HG02981 (cell line): ENCODE measurements around the gene GFI1B.

ENCODE experiments used
- ATAC-seq: cut with Tn5 transposase; IDR thresholded peaks from one replicate; pipeline ENCODE4 v1.9.1; 2021; ENCODE audit warnings: mild to moderate bottlenecking, moderate library complexity; ENCODE audit not compliant: unreplicated experiment

GFI1B gene

GRCh38 chr9:132978451-132979131 is at the start of gene GFI1B:
TSS of gene GFI1B (plus strand) at chr9:132978694. CDS start at chr9:132986679, 7,985 bp downstream.
- ATAC-seq, result no peak

GRCh38 chr9:132931178-132931735 is 47.2 kb upstream of the GFI1B start:
- ATAC-seq, result no peak

- ATAC-seq, result no peak
Observed at GRCh38 chr9:132935026-132935425, 43.5 kb upstream of the GFI1B start.

GRCh38 chr9:132937463-132937901 is 41.0 kb upstream of the GFI1B start:
- ATAC-seq, result no peak

- no peak for ATAC-seq
Observed at GRCh38 chr9:132939169-132939568, 39.3 kb upstream of the GFI1B start.

GRCh38 chr9:132942541-132943182 is 35.8 kb upstream of the GFI1B start:
- ATAC-seq, result peak; percentile 29

- ATAC-seq, result peak; percentile 9
Observed at GRCh38 chr9:132943651-132944293, 34.7 kb upstream of the GFI1B start.

GRCh38 chr9:132944294-132945185 is 34.0 kb upstream of the GFI1B start, which contains the start of gene TSC1:
TSS of gene TSC1 (minus strand) at chr9:132944616. CDS start at chr9:132928872, 15,744 bp downstream.
- ATAC-seq, result peak; percentile 53

GRCh38 chr9:132945186-132946130 is 33.0 kb upstream of the GFI1B start:
- no peak for ATAC-seq

GRCh38 chr9:132946211-132946610 is 32.3 kb upstream of the GFI1B start:
- ATAC-seq, result no peak

GRCh38 chr9:132946631-132947295 is 31.7 kb upstream of the GFI1B start:
- ATAC-seq, result no peak

GRCh38 chr9:132947756-132948155 is 30.7 kb upstream of the GFI1B start:
- no peak for ATAC-seq

- ATAC-seq, result no peak
Observed at GRCh38 chr9:132948482-132949050, 29.9 kb upstream of the GFI1B start.

- no peak for ATAC-seq
Observed at GRCh38 chr9:132949709-132950108, 28.8 kb upstream of the GFI1B start.

- no peak for ATAC-seq
Observed at GRCh38 chr9:132955123-132955522, 23.4 kb upstream of the GFI1B start.

GRCh38 chr9:132955768-132956167 is 22.7 kb upstream of the GFI1B start:
- ATAC-seq, result no peak

- ATAC-seq, result no peak
Observed at GRCh38 chr9:132957805-132958204, 20.7 kb upstream of the GFI1B start.

- no peak for ATAC-seq
Observed at GRCh38 chr9:132961002-132961401, 17.5 kb upstream of the GFI1B start.

GRCh38 chr9:132965478-132965877 is 13.0 kb upstream of the GFI1B start:
- no peak for ATAC-seq
